Measurements from ENCODE around the gene SANBR. TPM values are rescaled to one million over a fixed set of nuclear protein-coding genes. Genes with fewer than 3 reads are reported as not detected.
A peak's percentile ranks its signal among the peaks of the same experiment; 100 is the strongest.
"Not testable (repeated sequence)": the region's sequence is repeated elsewhere in the genome, so short reads cannot be mapped to it uniquely, and the experiment has no call there.

Gene SANBR
- total and polyA plus RNA-seq, 11 donors = 3.6 to 10.7 (median 6.6) TPM

DNA sequence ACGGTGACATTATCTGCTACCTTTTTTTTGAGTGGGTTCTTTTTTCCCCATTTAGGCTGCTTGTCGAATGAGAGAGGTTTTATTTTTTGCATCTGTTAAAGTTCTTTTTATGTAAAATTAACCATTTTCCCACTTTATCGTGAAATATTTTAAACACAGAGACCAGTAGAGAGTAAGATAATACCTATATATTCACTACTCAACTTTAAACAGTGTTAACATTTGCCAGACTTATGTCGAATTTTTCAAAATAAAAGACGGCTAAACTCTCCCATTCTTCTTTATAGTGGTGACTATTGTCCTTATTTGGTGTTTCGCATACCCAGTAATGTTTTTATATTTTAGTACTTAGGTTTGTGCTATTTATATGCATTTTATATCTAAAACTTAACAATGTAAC is 46.9 kb upstream of the SANBR start:
- ATAC-seq = no peak

DNA sequence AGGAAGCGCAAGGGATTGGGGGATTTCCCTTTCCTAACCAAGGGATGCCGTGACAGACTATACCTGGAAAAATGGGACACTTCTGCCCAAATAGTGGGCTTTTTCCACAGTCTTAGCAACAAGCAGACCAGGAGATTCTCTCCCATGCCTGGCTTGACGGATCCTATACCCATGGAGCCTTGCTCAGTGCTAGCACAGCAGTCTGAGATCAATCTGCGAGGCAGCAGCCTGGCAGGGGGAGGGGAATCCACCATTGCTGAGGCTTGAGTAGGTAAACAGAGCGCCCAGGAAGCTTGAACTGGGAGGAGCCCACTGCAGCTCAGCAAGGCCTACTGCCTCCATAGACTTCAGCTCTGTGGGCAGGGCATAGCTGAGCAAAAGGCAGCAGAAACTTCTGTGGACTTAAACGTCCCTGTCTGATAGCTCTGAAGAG is 44.4 kb upstream of the SANBR start:
- Histone ChIP-seq H3K27ac (no peak overlapping the region), H3K4me3 (no peak overlapping the region), H3K27me3 (no peaks in the 10 kb centered on the region), H3K36me3 (peaks cover 0 to 26% (median 0%) of the 10 kb centered on the region in 9 donors), H3K9me3 (peaks cover 0 to 8% (median 0%) of the 10 kb centered on the region in 12 donors), H3K4me1 (peaks cover 0 to 36% (median 28%) of the 10 kb centered on the region in 12 donors)
- DNase-seq = no peak
- 80 to 92% (median 90%) methylated on average over 1 to 6 of the region's 6 CpGs for WGBS, 4 donors
- intact Hi-C loops (cut with DNase I) = no loop called here
- no peak for ATAC-seq
- TF ChIP-seq, protein P1, sequence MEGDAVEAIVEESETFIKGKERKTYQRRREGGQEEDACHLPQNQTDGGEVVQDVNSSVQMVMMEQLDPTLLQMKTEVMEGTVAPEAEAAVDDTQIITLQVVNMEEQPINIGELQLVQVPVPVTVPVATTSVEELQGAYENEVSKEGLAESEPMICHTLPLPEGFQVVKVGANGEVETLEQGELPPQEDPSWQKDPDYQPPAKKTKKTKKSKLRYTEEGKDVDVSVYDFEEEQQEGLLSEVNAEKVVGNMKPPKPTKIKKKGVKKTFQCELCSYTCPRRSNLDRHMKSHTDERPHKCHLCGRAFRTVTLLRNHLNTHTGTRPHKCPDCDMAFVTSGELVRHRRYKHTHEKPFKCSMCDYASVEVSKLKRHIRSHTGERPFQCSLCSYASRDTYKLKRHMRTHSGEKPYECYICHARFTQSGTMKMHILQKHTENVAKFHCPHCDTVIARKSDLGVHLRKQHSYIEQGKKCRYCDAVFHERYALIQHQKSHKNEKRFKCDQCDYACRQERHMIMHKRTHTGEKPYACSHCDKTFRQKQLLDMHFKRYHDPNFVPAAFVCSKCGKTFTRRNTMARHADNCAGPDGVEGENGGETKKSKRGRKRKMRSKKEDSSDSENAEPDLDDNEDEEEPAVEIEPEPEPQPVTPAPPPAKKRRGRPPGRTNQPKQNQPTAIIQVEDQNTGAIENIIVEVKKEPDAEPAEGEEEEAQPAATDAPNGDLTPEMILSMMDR (IDR thresholded peaks at IDR 0.05) = no peak
- no peak for TF ChIP-seq POLR2A (IDR thresholded peaks at IDR 0.05)

More for the DNA sequence above, 46.9 kb upstream of the SANBR start:
- intact Hi-C loops (cut with DNase I) = loop anchor here in 4 of 10 donors (5.0 to 10.0 kb wide), 3 partner anchors 46 to 134 kb away; partner anchors contain the start of genes SANBR (in 4 of the 4) and REL (in 1 of the 4)
- peak overlapping the region in 10 of 12 donors; percentile 8 to 96 (median 89) for H3K27ac ChIP-seq
- no peaks in the 10 kb centered on the region for H3K27me3 ChIP-seq
- TF ChIP-seq, protein P1 (IDR thresholded peaks at IDR 0.05) = no peak
- no peak for TF ChIP-seq POLR2A (IDR thresholded peaks at IDR 0.05)
- WGBS, 4 donors = 37 to 41% (median 39%) methylated on average over 6 of the region's 6 CpGs
- peaks cover 0 to 22% (median 0%) of the 10 kb centered on the region in 9 donors for H3K36me3 ChIP-seq
- H3K4me1 ChIP-seq = peaks cover 0 to 41% (median 29%) of the 10 kb centered on the region in 12 donors
- H3K4me3 ChIP-seq = peak overlapping the region; percentile 66 to 98 (median 78)
- DNase-seq = no peak
- H3K9me3 ChIP-seq = peaks cover 0 to 8% (median 0%) of the 10 kb centered on the region in 12 donors

DNA sequence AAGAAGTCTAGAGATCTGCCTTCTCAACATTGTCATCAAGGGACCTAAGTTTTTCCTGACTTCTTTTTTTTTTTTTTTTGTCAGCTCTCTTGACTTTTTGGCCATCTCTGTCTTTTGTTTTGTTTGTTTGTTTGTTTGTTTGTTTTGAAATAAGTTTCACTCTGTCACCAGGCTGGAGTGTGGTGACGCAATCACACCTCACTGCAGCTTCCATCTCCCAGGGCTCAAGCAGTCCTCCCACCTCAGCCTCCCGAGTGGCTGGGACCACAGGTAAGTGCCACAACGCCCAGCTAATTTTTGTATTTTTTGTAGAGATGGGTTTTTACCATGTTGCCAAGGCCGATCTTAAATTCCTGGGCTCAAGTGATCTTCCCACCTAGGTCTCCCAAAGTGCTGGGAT is 42.0 kb upstream of the SANBR start:
- TF ChIP-seq, protein P1 (IDR thresholded peaks at IDR 0.05) = no peak
- TF ChIP-seq POLR2A (IDR thresholded peaks at IDR 0.05) = no peak
- intact Hi-C loops (cut with DNase I) = no loop called here
- no peak for DNase-seq
- H3K27me3 ChIP-seq = no peaks in the 10 kb centered on the region
- peaks cover 0 to 8% (median 0%) of the 10 kb centered on the region in 12 donors for H3K9me3 ChIP-seq
- no peak overlapping the region for H3K4me3 ChIP-seq
- H3K27ac ChIP-seq = no peak overlapping the region
- ATAC-seq = no peak
- peaks cover 0 to 26% (median 0%) of the 10 kb centered on the region in 9 donors for H3K36me3 ChIP-seq
- WGBS, 4 donors = 81 to 96% (median 92%) methylated on average over 4 of the region's 4 CpGs
- H3K4me1 ChIP-seq = peaks cover 0 to 33% (median 21%) of the 10 kb centered on the region in 12 donors

DNA sequence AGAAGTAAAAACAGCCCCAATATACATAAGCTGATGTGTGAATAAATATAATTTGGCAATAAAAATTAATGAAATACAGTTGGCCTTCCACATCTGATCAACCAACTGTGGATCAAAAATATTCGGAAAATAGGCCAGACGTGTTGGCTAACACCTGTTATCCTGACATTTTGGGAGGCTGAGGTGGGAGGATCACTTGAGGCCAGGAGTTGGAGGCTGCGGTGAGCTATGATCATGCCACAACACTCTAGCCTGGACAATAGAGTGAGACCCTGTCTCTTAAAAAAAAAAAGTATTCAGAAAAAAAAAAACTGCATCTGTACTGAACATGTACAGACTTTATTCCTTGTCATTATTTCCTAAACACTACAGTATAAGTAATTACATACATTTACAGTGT is 36.1 kb upstream of the SANBR start:
- H3K27ac ChIP-seq = no peak overlapping the region
- DNase-seq (no peak), ATAC-seq (no peak)
- 89 to 98% (median 95%) methylated on average over 3 of the region's 3 CpGs for WGBS, 4 donors
- intact Hi-C loops (cut with DNase I) = no loop called here
- peaks cover 0 to 14% (median 6%) of the 10 kb centered on the region in 12 donors for H3K4me1 ChIP-seq
- H3K4me3 ChIP-seq = no peak overlapping the region
- TF ChIP-seq POLR2A (IDR thresholded peaks at IDR 0.05) = no peak
- TF ChIP-seq, protein P1 (IDR thresholded peaks at IDR 0.05) = no peak
- H3K36me3 ChIP-seq = peaks cover 3 to 38% (median 36%) of the 10 kb centered on the region in 9 donors
- H3K27me3 ChIP-seq = no peaks in the 10 kb centered on the region
- H3K9me3 ChIP-seq = no peaks in the 10 kb centered on the region

DNA sequence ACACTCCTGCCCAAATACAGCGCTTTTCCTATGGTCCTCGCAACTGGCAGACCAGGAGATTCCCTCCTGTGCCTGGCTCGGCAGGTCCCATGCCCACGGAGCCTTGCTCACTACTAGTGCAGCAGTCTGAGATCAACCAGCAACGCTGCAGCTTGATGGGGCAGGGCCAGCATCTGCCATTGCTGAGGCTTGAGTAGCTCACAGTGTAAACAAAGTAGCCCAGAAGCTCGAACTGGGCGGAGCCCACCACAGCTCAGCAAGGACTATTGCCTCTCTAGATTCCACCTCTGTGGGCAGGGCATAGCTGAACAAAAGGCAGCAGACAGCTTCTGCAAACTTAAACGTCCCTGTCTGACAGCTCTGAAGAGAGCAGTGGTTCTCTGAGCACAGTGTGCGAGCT is 31.1 kb upstream of the SANBR start:
- H3K4me1 ChIP-seq; ATAC-seq; H3K27ac ChIP-seq; H3K4me3 ChIP-seq; H3K27me3 ChIP-seq; intact Hi-C loops (cut with DNase I); DNase-seq: not testable (repeated sequence)
- Histone ChIP-seq H3K36me3 (peaks cover 4 to 51% (median 46%) of the 10 kb centered on the region in 9 donors), H3K9me3 (peaks cover 0 to 10% (median 0%) of the 10 kb centered on the region in 12 donors)
- 96 to 98% (median 97%) methylated on average over 8 to 9 of the region's 9 CpGs for WGBS, 4 donors

DNA sequence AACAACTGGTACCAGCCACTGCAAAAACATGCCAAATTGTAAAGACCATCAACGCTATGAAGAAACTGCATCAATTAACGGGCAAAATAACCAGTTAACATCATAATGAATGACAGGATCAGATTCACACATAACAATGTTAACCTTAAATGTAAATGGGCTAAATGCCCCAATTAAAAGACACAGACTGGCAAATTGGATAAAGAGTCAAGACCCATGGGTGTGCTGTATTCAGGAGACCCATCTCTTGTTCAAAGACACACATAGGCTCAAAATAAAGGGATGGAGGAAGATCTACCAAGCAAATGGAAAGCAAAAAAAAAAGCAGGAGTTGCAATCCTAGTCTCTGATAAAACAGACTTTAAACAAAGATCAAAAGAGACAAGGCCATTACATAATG is 29.0 kb upstream of the SANBR start:
- ATAC-seq; H3K27me3 ChIP-seq; H3K27ac ChIP-seq; H3K4me3 ChIP-seq; H3K4me1 ChIP-seq; DNase-seq; intact Hi-C loops (cut with DNase I): not testable (repeated sequence)
- peaks cover 0 to 12% (median 0%) of the 10 kb centered on the region in 12 donors for H3K9me3 ChIP-seq
- 96 to 99% (median 98%) methylated on average over 2 of the region's 2 CpGs for WGBS, 4 donors
- peaks cover 3 to 42% (median 39%) of the 10 kb centered on the region in 9 donors for H3K36me3 ChIP-seq
